ENCODE results near the gene BRCA2.

BRCA2 gene

GRCh38 chr13:32446773-32447465 is 131.6 kb downstream of the BRCA2 start:
- H3K9me3 ChIP-seq (ENCODE audit: control insufficient read depth, low read length), result no peaks in the 10 kb centered on the region
- H3K27me3 ChIP-seq (ENCODE audit: control insufficient read depth, insufficient read depth, low read length), result no peaks in the 10 kb centered on the region
- H3K4me3 ChIP-seq (ENCODE audit: low read length), result no peak overlapping the region
- H3K9ac ChIP-seq (ENCODE audit: low read length), result no peak overlapping the region
- no peaks in the 10 kb centered on the region for H3K4me1 ChIP-seq (ENCODE audit: control insufficient read depth, insufficient read depth, low read length)
- no peaks in the 10 kb centered on the region for H3K36me3 ChIP-seq (ENCODE audit: control insufficient read depth, insufficient read depth, low read length)

- Histone ChIP-seq H3K9ac (ENCODE audit: low read length) (no peak overlapping the region), H3K36me3 (ENCODE audit: control insufficient read depth, insufficient read depth, low read length) (no peaks in the 10 kb centered on the region), H3K9me3 (ENCODE audit: control insufficient read depth, low read length) (no peaks in the 10 kb centered on the region), H3K27me3 (ENCODE audit: control insufficient read depth, insufficient read depth, low read length) (no peaks in the 10 kb centered on the region), H3K4me1 (ENCODE audit: control insufficient read depth, insufficient read depth, low read length) (no peaks in the 10 kb centered on the region), H3K4me3 (ENCODE audit: low read length) (no peak overlapping the region)
Observed at GRCh38 chr13:32447894-32448623, 132.8 kb downstream of the BRCA2 start.

- Histone ChIP-seq H3K9ac (ENCODE audit: low read length) (no peak overlapping the region), H3K36me3 (ENCODE audit: control insufficient read depth, insufficient read depth, low read length) (no peaks in the 10 kb centered on the region), H3K27me3 (ENCODE audit: control insufficient read depth, insufficient read depth, low read length) (no peaks in the 10 kb centered on the region), H3K4me3 (ENCODE audit: low read length) (no peak overlapping the region), H3K9me3 (ENCODE audit: control insufficient read depth, low read length) (no peaks in the 10 kb centered on the region), H3K4me1 (ENCODE audit: control insufficient read depth, insufficient read depth, low read length) (no peaks in the 10 kb centered on the region)
Observed at GRCh38 chr13:32448972-32449371, 133.7 kb downstream of the BRCA2 start.
